Measurements from ENCODE around the gene CDK5RAP1.
"Not testable (repeated sequence)": the region's sequence is repeated elsewhere in the genome, so short reads cannot be mapped to it uniquely, and the experiment has no call there.

Gene CDK5RAP1

GRCh38 chr20:33400812-33401183 lies 521 bp downstream of the CDK5RAP1 start:
- in situ Hi-C loops (cut with MboI; ENCODE audit: low pct_unique_long_range_greater_than_20kb, low sequenced_read_pairs, unreplicated experiment) = no loop called here
- DNase-seq (ENCODE audit: low spot score) = no peak
- no peak for TF ChIP-seq CTCF (IDR thresholded peaks at IDR 0.05; ENCODE audit: extremely low read depth, insufficient read depth, missing control alignments)

GRCh38 chr20:33399924-33400323 lies 1.4 kb downstream of the CDK5RAP1 start:
- no peak for DNase-seq (ENCODE audit: low spot score)
- no peak for TF ChIP-seq CTCF (IDR thresholded peaks at IDR 0.05; ENCODE audit: extremely low read depth, insufficient read depth, missing control alignments)
- in situ Hi-C loops (cut with MboI; ENCODE audit: low pct_unique_long_range_greater_than_20kb, low sequenced_read_pairs, unreplicated experiment) = no loop called here

GRCh38 chr20:33394718-33395117 lies 6.6 kb downstream of the CDK5RAP1 start:
- in situ Hi-C loops (cut with MboI; ENCODE audit: low pct_unique_long_range_greater_than_20kb, low sequenced_read_pairs, unreplicated experiment) = no loop called here
- DNase-seq (ENCODE audit: low spot score) = no peak
- TF ChIP-seq CTCF (IDR thresholded peaks at IDR 0.05; ENCODE audit: extremely low read depth, insufficient read depth, missing control alignments) = no peak

- TF ChIP-seq CTCF (IDR thresholded peaks at IDR 0.05; ENCODE audit: extremely low read depth, insufficient read depth, missing control alignments) = no peak
- no peak for DNase-seq (ENCODE audit: low spot score)
- in situ Hi-C loops (cut with MboI; ENCODE audit: low pct_unique_long_range_greater_than_20kb, low sequenced_read_pairs, unreplicated experiment) = no loop called here
Measured at GRCh38 chr20:33393609-33394008, 7.7 kb downstream of the CDK5RAP1 start.

GRCh38 chr20:33391722-33392415 lies 9.4 kb downstream of the CDK5RAP1 start:
- no peak for DNase-seq (ENCODE audit: low spot score)
- in situ Hi-C loops (cut with MboI; ENCODE audit: low pct_unique_long_range_greater_than_20kb, low sequenced_read_pairs, unreplicated experiment) = no loop called here

GRCh38 chr20:33389326-33389725 lies 12.0 kb downstream of the CDK5RAP1 start:
- DNase-seq (ENCODE audit: low spot score); in situ Hi-C loops (cut with MboI; ENCODE audit: low pct_unique_long_range_greater_than_20kb, low sequenced_read_pairs, unreplicated experiment): not testable (repeated sequence)

More at GRCh38 chr20:33391722-33392415, 9.4 kb downstream of the CDK5RAP1 start:
- no peak for TF ChIP-seq CTCF (IDR thresholded peaks at IDR 0.05; ENCODE audit: extremely low read depth, insufficient read depth, missing control alignments)

- in situ Hi-C loops (cut with MboI; ENCODE audit: low pct_unique_long_range_greater_than_20kb, low sequenced_read_pairs, unreplicated experiment) = no loop called here
- TF ChIP-seq CTCF (IDR thresholded peaks at IDR 0.05; ENCODE audit: extremely low read depth, insufficient read depth, missing control alignments) = no peak
- no peak for DNase-seq (ENCODE audit: low spot score)
Measured at GRCh38 chr20:33388268-33388667, 13.1 kb downstream of the CDK5RAP1 start.
